HepG2 (cell line): ENCODE measurements around the gene RANBP3. TPM values are rescaled to one million over a fixed set of nuclear protein-coding genes. Genes with fewer than 3 reads are reported as not detected.

Experiments used
- AGO1 ChIP-seq: fragments of 200-400 bp; formaldehyde crosslinking; IDR thresholded peaks from 2 replicates; pipeline ENCODE4 v1.6.1; 2017; ENCODE audit warnings: mild to moderate bottlenecking, low read depth, low read length, moderate library complexity; ENCODE audit not compliant: poor library complexity, severe bottlenecking
- ARID2 ChIP-seq: sonication (generic); formaldehyde crosslinking; IDR thresholded peaks from 2 replicates; pipeline ENCODE4 v1.8.1; 2022; ENCODE audit warnings: mild to moderate bottlenecking, missing genetic modification reagents, borderline replicate concordance
- HNRNPLL ChIP-seq: fragments of 200-400 bp; formaldehyde crosslinking; IDR thresholded peaks from 2 replicates; pipeline ENCODE4 v1.6.1; 2017; ENCODE audit warnings: mild to moderate bottlenecking, low read depth, low read length; ENCODE audit not compliant: poor library complexity, severe bottlenecking
- MAFK ChIP-seq, 2 experiments: IDR thresholded peaks in 1 of 2; conservative IDR thresholded peaks in 1 of 2; 2 replicates each; pipeline ENCODE4 v1.6.1; 2011; ENCODE audit warnings: improper control_type of control experiment in 2 of 2, low read length in 2 of 2
- MTF1 ChIP-seq: sonication (generic); formaldehyde crosslinking; IDR thresholded peaks from 2 replicates; pipeline ENCODE4 v1.5.0; 2020; ENCODE audit warnings: missing genetic modification reagents
- MXD1 ChIP-seq: sonication (generic); formaldehyde crosslinking; IDR thresholded peaks from 2 replicates; pipeline ENCODE4 v1.4.0; 2020; ENCODE audit warnings: mild to moderate bottlenecking, missing genetic modification reagents
- PHF21A ChIP-seq: sonication (generic); formaldehyde crosslinking; IDR thresholded peaks from 2 replicates; pipeline ENCODE4 v1.5.0; 2020; ENCODE audit warnings: mild to moderate bottlenecking, missing genetic modification reagents
- TFDP1 ChIP-seq: IDR thresholded peaks from 2 replicates; pipeline ENCODE4 v1.6.1; 2016; ENCODE audit warnings: missing compliant biosample characterization, missing genetic modification reagents, borderline replicate concordance
- ZMYM3 ChIP-seq: sonication (generic); formaldehyde crosslinking; IDR thresholded peaks from 2 replicates; pipeline ENCODE4 v1.5.1; 2020; ENCODE audit warnings: mild to moderate bottlenecking, missing genetic modification reagents
- ZNF180 ChIP-seq: sonication (generic); formaldehyde crosslinking; IDR thresholded peaks from 2 replicates; pipeline ENCODE4 v1.4.0; 2020; ENCODE audit warnings: low read depth, missing genetic modification reagents, borderline replicate concordance
- ZNF20 ChIP-seq: sonication (generic); formaldehyde crosslinking; IDR thresholded peaks from 2 replicates; pipeline ENCODE4 v1.4.0; 2020; ENCODE audit warnings: mild to moderate bottlenecking, moderate library complexity, missing genetic modification reagents
- ZNF343 ChIP-seq: sonication (generic); formaldehyde crosslinking; IDR thresholded peaks from 2 replicates; pipeline ENCODE4 v1.4.0; 2020; ENCODE audit warnings: mild to moderate bottlenecking, missing genetic modification reagents
- ZNF687 ChIP-seq: sonication (generic); formaldehyde crosslinking; IDR thresholded peaks from 2 replicates; pipeline ENCODE4 v1.5.1; 2020; ENCODE audit warnings: mild to moderate bottlenecking, missing genetic modification reagents, moderate library complexity
- ZNF768 ChIP-seq: sonication (generic); formaldehyde crosslinking; IDR thresholded peaks from 2 replicates; pipeline ENCODE4 v1.4.0; 2020; ENCODE audit warnings: missing genetic modification reagents
- polyA plus RNA-seq, 8 experiments: library from polyadenylated mRNA; depleted of rRNA in 3 of 8; stranded (reverse) in 7 of 8; unstranded in 1 of 8; fragments of >200 nt; fragmentation: Illumina TruSeq in 4 of 8; extraction: Trizol in 4 of 8; gene quantifications; 2 replicates each; pipeline versions ENCODE4 v1.2.1 to v1.2.3, GENCODE V29; 2011 to 2016; ENCODE audit warnings: low read depth in 4 of 8, missing spikeins in 1 of 8, mixed read lengths in 1 of 8; ENCODE audit not compliant: insufficient read depth in 1 of 8
- total RNA-seq, 5 experiments: library from RNA; depleted of rRNA; stranded (reverse); fragments of >200 nt; fragmentation: Illumina TruSeq; extraction: Trizol; gene quantifications; 2 replicates each; pipeline ENCODE4 v1.2.3, GENCODE V29; 2016; ENCODE audit warnings: low read depth in 1 of 5
- TF ChIP-seq, protein P1 (sequence below): sonication (generic); formaldehyde crosslinking; IDR thresholded peaks from 2 replicates; pipeline ENCODE4 v1.4.0; 2020; ENCODE audit warnings: missing genetic modification reagents, borderline replicate concordance
- TF ChIP-seq, protein P2 (sequence below): sonication (generic); formaldehyde crosslinking; IDR thresholded peaks from 2 replicates; pipeline ENCODE4 v1.8.0; 2022; ENCODE audit warnings: low read depth, missing genetic modification reagents
- TF ChIP-seq, protein P3 (sequence below): IDR thresholded peaks from 2 replicates; pipeline ENCODE4 v1.6.1; 2016; ENCODE audit warnings: mild to moderate bottlenecking

Gene RANBP3
- total and polyA plus RNA-seq, 2 of the 13 experiments (the other 11 are each of a cell fraction or from before 2014, with no cell fraction given) = 39.5 to 149 TPM

DNA sequence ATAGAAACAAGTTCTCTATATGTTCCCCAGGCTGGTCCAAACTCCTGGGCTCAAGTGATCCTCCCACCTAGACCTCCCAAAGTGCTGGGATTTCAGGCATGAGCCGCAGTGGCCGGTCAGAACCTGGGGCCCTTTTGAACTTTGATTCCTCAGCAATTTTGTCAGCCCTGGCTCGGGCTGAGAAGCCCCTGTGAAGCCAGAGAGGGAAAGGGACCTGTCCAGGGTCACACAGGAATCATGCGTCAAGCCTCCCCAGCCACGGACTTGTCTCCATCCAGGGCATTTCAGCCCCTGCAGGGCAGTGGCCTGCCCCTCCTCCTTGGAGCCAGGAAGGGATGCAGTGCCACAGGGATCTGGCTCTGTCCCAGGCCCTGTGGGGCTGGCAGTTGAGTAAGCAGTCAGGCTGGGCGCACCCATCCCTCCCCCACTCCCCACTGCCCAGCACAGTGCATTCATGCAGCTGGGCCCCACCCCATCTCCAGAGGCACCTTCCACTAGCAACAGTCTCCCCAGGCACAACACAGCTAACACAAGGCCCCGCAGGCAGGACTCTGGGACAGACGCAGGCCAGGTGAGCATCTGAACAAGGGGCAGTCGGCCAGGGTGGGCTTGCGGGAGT, 64.1 kb downstream of the RANBP3 start, which contains the start of gene CAPS (continued):
- TF ChIP-seq, protein P1, sequence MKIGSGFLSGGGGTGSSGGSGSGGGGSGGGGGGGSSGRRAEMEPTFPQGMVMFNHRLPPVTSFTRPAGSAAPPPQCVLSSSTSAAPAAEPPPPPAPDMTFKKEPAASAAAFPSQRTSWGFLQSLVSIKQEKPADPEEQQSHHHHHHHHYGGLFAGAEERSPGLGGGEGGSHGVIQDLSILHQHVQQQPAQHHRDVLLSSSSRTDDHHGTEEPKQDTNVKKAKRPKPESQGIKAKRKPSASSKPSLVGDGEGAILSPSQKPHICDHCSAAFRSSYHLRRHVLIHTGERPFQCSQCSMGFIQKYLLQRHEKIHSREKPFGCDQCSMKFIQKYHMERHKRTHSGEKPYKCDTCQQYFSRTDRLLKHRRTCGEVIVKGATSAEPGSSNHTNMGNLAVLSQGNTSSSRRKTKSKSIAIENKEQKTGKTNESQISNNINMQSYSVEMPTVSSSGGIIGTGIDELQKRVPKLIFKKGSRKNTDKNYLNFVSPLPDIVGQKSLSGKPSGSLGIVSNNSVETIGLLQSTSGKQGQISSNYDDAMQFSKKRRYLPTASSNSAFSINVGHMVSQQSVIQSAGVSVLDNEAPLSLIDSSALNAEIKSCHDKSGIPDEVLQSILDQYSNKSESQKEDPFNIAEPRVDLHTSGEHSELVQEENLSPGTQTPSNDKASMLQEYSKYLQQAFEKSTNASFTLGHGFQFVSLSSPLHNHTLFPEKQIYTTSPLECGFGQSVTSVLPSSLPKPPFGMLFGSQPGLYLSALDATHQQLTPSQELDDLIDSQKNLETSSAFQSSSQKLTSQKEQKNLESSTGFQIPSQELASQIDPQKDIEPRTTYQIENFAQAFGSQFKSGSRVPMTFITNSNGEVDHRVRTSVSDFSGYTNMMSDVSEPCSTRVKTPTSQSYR (CRISPR knock-in tag) = peak; percentile 64; the same call in 1 of the 2 replicates
- TF ChIP-seq, protein P2, sequence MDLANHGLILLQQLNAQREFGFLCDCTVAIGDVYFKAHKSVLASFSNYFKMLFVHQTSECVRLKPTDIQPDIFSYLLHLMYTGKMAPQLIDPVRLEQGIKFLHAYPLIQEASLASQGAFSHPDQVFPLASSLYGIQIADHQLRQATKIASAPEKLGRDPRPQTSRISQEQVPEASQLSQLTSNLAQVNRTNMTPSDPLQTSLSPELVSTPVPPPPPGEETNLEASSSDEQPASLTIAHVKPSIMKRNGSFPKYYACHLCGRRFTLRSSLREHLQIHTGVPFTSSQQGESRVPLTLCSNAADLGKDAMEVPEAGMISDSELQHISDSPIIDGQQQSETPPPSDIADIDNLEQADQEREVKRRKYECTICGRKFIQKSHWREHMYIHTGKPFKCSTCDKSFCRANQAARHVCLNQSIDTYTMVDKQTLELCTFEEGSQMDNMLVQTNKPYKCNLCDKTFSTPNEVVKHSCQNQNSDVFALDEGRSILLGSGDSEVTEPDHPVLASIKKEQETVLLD (CRISPR knock-in tag) = no peak
- TF ChIP-seq MAFK (conservative IDR thresholded peaks at IDR 0.05 in 1 of 2, IDR thresholded peaks at IDR 0.05 in 1 of 2; ENCODE audit: low read length in 2 of 2) (peak; percentile 48 to 65), ZNF768 (CRISPR knock-in tag) (peak; percentile 100), ZNF20 (CRISPR knock-in tag) (no peak), ZNF180 (CRISPR knock-in tag) (no peak), TFDP1 (CRISPR knock-in tag) (no peak), MXD1 (CRISPR knock-in tag) (0 out of 2 replicates have a peak, but pooled peaks have one; percentile 43), PHF21A (CRISPR knock-in tag) (0 out of 2 replicates have a peak, but pooled peaks have one; percentile 30), ARID2 (CRISPR knock-in tag) (no peak), ZNF343 (CRISPR knock-in tag) (0 out of 2 replicates have a peak, but pooled peaks have one; percentile 16), HNRNPLL (peak; percentile 8), ZMYM3 (CRISPR knock-in tag) (peak; percentile 88), MTF1 (no peak), AGO1 (peak; percentile 30), ZNF687 (CRISPR knock-in tag) (peak; percentile 48)
- TF ChIP-seq, protein P3, sequence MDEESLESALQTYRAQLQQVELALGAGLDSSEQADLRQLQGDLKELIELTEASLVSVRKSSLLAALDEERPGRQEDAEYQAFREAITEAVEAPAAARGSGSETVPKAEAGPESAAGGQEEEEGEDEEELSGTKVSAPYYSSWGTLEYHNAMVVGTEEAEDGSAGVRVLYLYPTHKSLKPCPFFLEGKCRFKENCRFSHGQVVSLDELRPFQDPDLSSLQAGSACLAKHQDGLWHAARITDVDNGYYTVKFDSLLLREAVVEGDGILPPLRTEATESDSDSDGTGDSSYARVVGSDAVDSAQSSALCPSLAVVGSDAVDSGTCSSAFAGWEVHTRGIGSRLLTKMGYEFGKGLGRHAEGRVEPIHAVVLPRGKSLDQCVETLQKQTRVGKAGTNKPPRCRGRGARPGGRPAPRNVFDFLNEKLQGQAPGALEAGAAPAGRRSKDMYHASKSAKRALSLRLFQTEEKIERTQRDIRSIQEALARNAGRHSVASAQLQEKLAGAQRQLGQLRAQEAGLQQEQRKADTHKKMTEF (CRISPR knock-in tag) = no peak
